Adipocyte (in vitro differentiated cells): Measurements from ENCODE around the gene ILKAP.
A peak's percentile ranks its signal among the peaks of the same experiment; 100 is the strongest.

ENCODE experiments used
- DNase-seq: peaks from one replicate; pipeline ENCODE4 v3.0.0-alpha.2; 2015; ENCODE audit warnings: low read depth
- H3K27me3 ChIP-seq: replicated peaks from 2 replicates; pipeline ENCODE4 v1.7.0; 2013; ENCODE audit warnings: mild to moderate bottlenecking, low read length, moderate library complexity; ENCODE audit not compliant: control insufficient read depth, insufficient read depth
- H3K36me3 ChIP-seq: 2 replicates; pipeline ENCODE4 v1.7.0; 2013; ENCODE audit warnings: low read length, mild to moderate bottlenecking, moderate library complexity; ENCODE audit not compliant: control insufficient read depth, insufficient read depth, severe bottlenecking
- H3K4me1 ChIP-seq: 2 replicates; pipeline ENCODE4 v1.7.0; 2013; ENCODE audit warnings: mild to moderate bottlenecking, low read length, moderate library complexity; ENCODE audit not compliant: control insufficient read depth, insufficient read depth
- H3K4me3 ChIP-seq: 2 replicates; pipeline ENCODE4 v1.7.0; 2013; ENCODE audit warnings: mild to moderate bottlenecking, low read length, moderate library complexity
- H3K9ac ChIP-seq: 2 replicates; pipeline ENCODE4 v1.7.0; 2013; ENCODE audit warnings: mild to moderate bottlenecking, low read length, moderate library complexity
- H3K9me3 ChIP-seq: 2 replicates; pipeline ENCODE4 v1.7.0; 2013; ENCODE audit warnings: mild to moderate bottlenecking, low read length, moderate library complexity; ENCODE audit not compliant: control insufficient read depth

Gene ILKAP

GRCh38 chr2:238220892-238221521 lies 17.5 kb upstream of the ILKAP start:
- H3K9me3 ChIP-seq, result no peaks in the 10 kb centered on the region
- no peaks in the 10 kb centered on the region for H3K36me3 ChIP-seq
- peak overlapping the region; percentile 63 for H3K9ac ChIP-seq
- H3K27me3 ChIP-seq, result no peaks in the 10 kb centered on the region
- H3K4me3 ChIP-seq, result no peak overlapping the region
- peaks cover 5% of the 10 kb centered on the region for H3K4me1 ChIP-seq
- no peak for DNase-seq

- H3K36me3 ChIP-seq, result no peaks in the 10 kb centered on the region
- H3K27me3 ChIP-seq, result no peaks in the 10 kb centered on the region
- H3K4me1 ChIP-seq, result no peaks in the 10 kb centered on the region
- no peak overlapping the region for H3K4me3 ChIP-seq
- no peaks in the 10 kb centered on the region for H3K9me3 ChIP-seq
- DNase-seq, result no peak
- H3K9ac ChIP-seq, result no peak overlapping the region
Observed at GRCh38 chr2:238220274-238220891, 16.9 kb upstream of the ILKAP start.

GRCh38 chr2:238216651-238217184 lies 13.2 kb upstream of the ILKAP start:
- Histone ChIP-seq H3K9me3 (peaks cover 6% of the 10 kb centered on the region), H3K9ac (no peak overlapping the region), H3K27me3 (peaks cover 4% of the 10 kb centered on the region), H3K4me3 (no peak overlapping the region), H3K36me3 (no peaks in the 10 kb centered on the region), H3K4me1 (no peaks in the 10 kb centered on the region)
- no peak for DNase-seq

GRCh38 chr2:238207006-238207405 lies 3.5 kb upstream of the ILKAP start:
- Histone ChIP-seq H3K27me3 (peaks cover 20% of the 10 kb centered on the region), H3K4me3 (no peak overlapping the region), H3K4me1 (peaks cover 5% of the 10 kb centered on the region), H3K9me3 (no peaks in the 10 kb centered on the region), H3K36me3 (no peaks in the 10 kb centered on the region), H3K9ac (no peak overlapping the region)
- no peak for DNase-seq

GRCh38 chr2:238203973-238204683 lies 633 bp upstream of the ILKAP start:
- H3K9ac ChIP-seq, result peak overlapping the region; percentile 88
- no peak for DNase-seq
- H3K4me1 ChIP-seq, result peaks cover 21% of the 10 kb centered on the region
- H3K4me3 ChIP-seq, result peak overlapping the region; percentile 79
- peaks cover 13% of the 10 kb centered on the region for H3K27me3 ChIP-seq
- no peaks in the 10 kb centered on the region for H3K9me3 ChIP-seq
- H3K36me3 ChIP-seq, result no peaks in the 10 kb centered on the region

- Histone ChIP-seq H3K9ac (peak overlapping the region; percentile 95), H3K27me3 (peaks cover 8% of the 10 kb centered on the region), H3K4me1 (peaks cover 21% of the 10 kb centered on the region), H3K9me3 (no peaks in the 10 kb centered on the region), H3K4me3 (peak overlapping the region; percentile 94), H3K36me3 (no peaks in the 10 kb centered on the region)
- peak; percentile 56 for DNase-seq
Observed at GRCh38 chr2:238202326-238203093, 985 bp downstream of the ILKAP start.

- Histone ChIP-seq H3K9ac (no peak overlapping the region), H3K4me1 (no peaks in the 10 kb centered on the region), H3K27me3 (no peaks in the 10 kb centered on the region), H3K9me3 (no peaks in the 10 kb centered on the region), H3K36me3 (peaks cover 83% of the 10 kb centered on the region), H3K4me3 (no peak overlapping the region)
- no peak for DNase-seq
Observed at GRCh38 chr2:238190445-238190844, 13.1 kb downstream of the ILKAP start.

GRCh38 chr2:238187618-238188548 lies 15.6 kb downstream of the ILKAP start:
- no peaks in the 10 kb centered on the region for H3K4me1 ChIP-seq
- H3K9me3 ChIP-seq, result no peaks in the 10 kb centered on the region
- no peak for DNase-seq
- peaks cover 92% of the 10 kb centered on the region for H3K36me3 ChIP-seq
- no peaks in the 10 kb centered on the region for H3K27me3 ChIP-seq
- H3K9ac ChIP-seq, result no peak overlapping the region
- no peak overlapping the region for H3K4me3 ChIP-seq

GRCh38 chr2:238183821-238184220 lies 19.7 kb downstream of the ILKAP start:
- DNase-seq, result no peak

GRCh38 chr2:238182362-238182761 lies 21.1 kb downstream of the ILKAP start:
- Histone ChIP-seq H3K27me3 (no peaks in the 10 kb centered on the region), H3K36me3 (peaks cover 99% of the 10 kb centered on the region), H3K4me1 (peaks cover 5% of the 10 kb centered on the region), H3K9me3 (no peaks in the 10 kb centered on the region), H3K9ac (no peak overlapping the region), H3K4me3 (no peak overlapping the region)
- no peak for DNase-seq

More at GRCh38 chr2:238183821-238184220, 19.7 kb downstream of the ILKAP start:
- H3K4me1 ChIP-seq, result peaks cover 5% of the 10 kb centered on the region
- H3K36me3 ChIP-seq, result peaks cover 99% of the 10 kb centered on the region
- H3K9ac ChIP-seq, result no peak overlapping the region
- no peaks in the 10 kb centered on the region for H3K9me3 ChIP-seq
- H3K4me3 ChIP-seq, result no peak overlapping the region
- no peaks in the 10 kb centered on the region for H3K27me3 ChIP-seq
